AG04450 (cell line): ENCODE measurements around the gene ADAMTS3. TPM values are rescaled to one million over a fixed set of nuclear protein-coding genes. Genes with fewer than 3 reads are reported as not detected.

Source experiments
- CTCF ChIA-PET: fragments of 300-600, 350-600 bp; formaldehyde crosslinking; extraction: SDS; loops from one replicate; lab custom pipeline; 2022; ENCODE audit warnings: antibody characterized with exemption, inconsistent platforms; lab: Charles Lee
- POLR2A ChIA-PET: fragments of 350-600 bp; formaldehyde crosslinking; extraction: SDS; loops from one replicate; lab custom pipeline; 2021; ENCODE audit warnings: antibody characterized with exemption, inconsistent platforms; lab: Yijun Ruan, JAX
- DNase-seq: peaks from one replicate; pipeline ENCODE4 v3.0.0-alpha.2; 2011; ENCODE audit warnings: low read depth, low spot score
- H3K27ac ChIP-seq: one replicate; pipeline ENCODE4 v1.5.1; 2012; ENCODE audit warnings: low read depth, low read length, control low read depth
- H3K27me3 ChIP-seq: one replicate; pipeline ENCODE4 v1.6.0; 2012; ENCODE audit warnings: low read length; ENCODE audit not compliant: control insufficient read depth, insufficient read depth
- H3K4me3 ChIP-seq: 2 replicates; pipeline ENCODE4 v1.5.1; 2011; ENCODE audit warnings: mild to moderate bottlenecking, low read depth, low read length, control low read depth
- H3K9me3 ChIP-seq: 2 replicates; pipeline ENCODE4 v1.5.1; 2012; ENCODE audit warnings: low read length; ENCODE audit not compliant: control insufficient read depth, insufficient read depth
- polyA plus RNA-seq: library from polyadenylated mRNA; depleted of rRNA; stranded (reverse); fragments of >200 nt; gene quantifications from 2 replicates; pipeline ENCODE4 v1.2.3, GENCODE V29; 2011
- TF ChIP-seq, protein P1 (sequence below): IDR thresholded peaks from 2 replicates; pipeline ENCODE4 v1.5.1; 2011; ENCODE audit warnings: low read depth, low read length, control low read depth, inconsistent platforms

Gene ADAMTS3
- polyA plus RNA-seq, 1 experiment: 0.77 TPM

DNA sequence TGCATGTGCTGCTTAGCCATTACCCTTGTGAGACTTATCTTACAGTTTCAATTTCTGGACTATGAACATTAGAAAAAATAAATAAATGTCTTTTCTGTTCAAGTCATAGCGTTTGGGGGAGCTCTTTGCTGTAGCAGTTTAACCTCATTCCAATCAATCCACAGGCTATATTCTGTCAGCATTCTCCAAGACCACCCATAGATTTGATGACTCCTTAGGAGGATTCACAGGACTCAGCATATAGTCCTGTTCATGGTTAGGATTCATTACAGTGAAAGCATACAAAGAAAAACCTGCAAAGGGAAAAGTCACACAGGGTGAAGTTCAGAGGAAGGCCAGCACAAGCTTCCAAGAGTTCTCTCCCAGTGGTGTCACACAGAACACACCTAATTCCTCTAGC lies 180.5 kb downstream of the ADAMTS3 start:
- ChIA-PET CTCF (interaction anchor here (1.0 to 1.4 kb wide), 3 partner anchors 10 to 84 kb away, joined by 3 to 4 read pairs (median 3); no protein-coding TSS in a partner anchor), POLR2A (no interaction called here)
- Histone ChIP-seq H3K9me3 (no peaks in the 10 kb centered on the region), H3K27ac (no peak overlapping the region), H3K27me3 (no peaks in the 10 kb centered on the region), H3K4me3 (no peak overlapping the region)
- TF ChIP-seq, protein P1, sequence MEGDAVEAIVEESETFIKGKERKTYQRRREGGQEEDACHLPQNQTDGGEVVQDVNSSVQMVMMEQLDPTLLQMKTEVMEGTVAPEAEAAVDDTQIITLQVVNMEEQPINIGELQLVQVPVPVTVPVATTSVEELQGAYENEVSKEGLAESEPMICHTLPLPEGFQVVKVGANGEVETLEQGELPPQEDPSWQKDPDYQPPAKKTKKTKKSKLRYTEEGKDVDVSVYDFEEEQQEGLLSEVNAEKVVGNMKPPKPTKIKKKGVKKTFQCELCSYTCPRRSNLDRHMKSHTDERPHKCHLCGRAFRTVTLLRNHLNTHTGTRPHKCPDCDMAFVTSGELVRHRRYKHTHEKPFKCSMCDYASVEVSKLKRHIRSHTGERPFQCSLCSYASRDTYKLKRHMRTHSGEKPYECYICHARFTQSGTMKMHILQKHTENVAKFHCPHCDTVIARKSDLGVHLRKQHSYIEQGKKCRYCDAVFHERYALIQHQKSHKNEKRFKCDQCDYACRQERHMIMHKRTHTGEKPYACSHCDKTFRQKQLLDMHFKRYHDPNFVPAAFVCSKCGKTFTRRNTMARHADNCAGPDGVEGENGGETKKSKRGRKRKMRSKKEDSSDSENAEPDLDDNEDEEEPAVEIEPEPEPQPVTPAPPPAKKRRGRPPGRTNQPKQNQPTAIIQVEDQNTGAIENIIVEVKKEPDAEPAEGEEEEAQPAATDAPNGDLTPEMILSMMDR: no peak
- DNase-seq: no peak

- DNase-seq: no peak
- no peak overlapping the region for H3K27ac ChIP-seq
- no peaks in the 10 kb centered on the region for H3K27me3 ChIP-seq
- POLR2A ChIA-PET: no interaction called here
- CTCF ChIA-PET: interaction anchor here (1.0 to 1.4 kb wide), 2 partner anchors 10 to 61 kb away, joined by 3 to 4 read pairs; no protein-coding TSS in a partner anchor
- TF ChIP-seq, protein P1: no peak
- H3K9me3 ChIP-seq: no peaks in the 10 kb centered on the region
- no peak overlapping the region for H3K4me3 ChIP-seq
Measured at GRCh38 chr4:72387959-72388358, 181.1 kb downstream of the ADAMTS3 start.

GRCh38 chr4:72383439-72383838 lies 185.6 kb downstream of the ADAMTS3 start:
- Histone ChIP-seq H3K9me3 (no peaks in the 10 kb centered on the region), H3K27ac (no peak overlapping the region), H3K27me3 (no peaks in the 10 kb centered on the region), H3K4me3 (no peak overlapping the region)
- CTCF ChIA-PET: no interaction called here
- no peak for DNase-seq
- POLR2A ChIA-PET: no interaction called here
- TF ChIP-seq, protein P1: no peak

GRCh38 chr4:72378901-72379300 lies 190.1 kb downstream of the ADAMTS3 start:
- CTCF ChIA-PET: interaction anchor here (1.0 to 2.6 kb wide), 3 partner anchors 10 to 76 kb away, joined by 3 to 7 read pairs (median 3); no protein-coding TSS in a partner anchor
- TF ChIP-seq, protein P1: no peak

GRCh38 chr4:72377491-72378194 lies 191.4 kb downstream of the ADAMTS3 start:
- Histone ChIP-seq H3K27me3 (no peaks in the 10 kb centered on the region), H3K9me3 (no peaks in the 10 kb centered on the region), H3K4me3 (no peak overlapping the region), H3K27ac (no peak overlapping the region)
- POLR2A ChIA-PET: interaction anchor here (0.6 kb wide), 1 partner anchor 338 kb away, joined by 3 read pairs; no protein-coding TSS in a partner anchor
- TF ChIP-seq, protein P1: no peak
- CTCF ChIA-PET: interaction anchor here (1.0 to 2.6 kb wide), 4 partner anchors 11 to 75 kb away, joined by 3 to 7 read pairs (median 4); no protein-coding TSS in a partner anchor
- DNase-seq: no peak

More at GRCh38 chr4:72378901-72379300, 190.1 kb downstream of the ADAMTS3 start:
- H3K27ac ChIP-seq: no peak overlapping the region
- POLR2A ChIA-PET: no interaction called here
- H3K27me3 ChIP-seq: no peaks in the 10 kb centered on the region
- H3K9me3 ChIP-seq: no peaks in the 10 kb centered on the region
- no peak overlapping the region for H3K4me3 ChIP-seq
- DNase-seq: no peak
